ENCODE results near the gene CDO1. TPM values are rescaled to one million over a fixed set of nuclear protein-coding genes. Genes with fewer than 3 reads are reported as not detected.

The CDO1 gene
- total RNA-seq, 4 donors from 2014 or later = 4.0 to 40.4 (median 24.0) TPM

- TF ChIP-seq POLR2A (IDR thresholded peaks at IDR 0.05) (no peak), CTCF (IDR thresholded peaks at IDR 0.05) (no peak)
- Histone ChIP-seq H3K27ac (no peak overlapping the region), H3K27me3 (no peaks in the 10 kb centered on the region), H3K9me3 (no peaks in the 10 kb centered on the region), H3K4me1 (peaks cover 9 to 12% of the 10 kb centered on the region in 2 donors), H3K36me3 (no peaks in the 10 kb centered on the region), H3K4me3 (replicated peaks in 1 of 3) (no peak overlapping the region)
- intact Hi-C loops (cut with DNase I) = no loop called here
- WGBS, 2 donors = 81 to 87% methylated on average over 1 of the region's 1 CpG
- no peak for DNase-seq
Measured at GRCh38 chr5:115857057-115857479, 40.6 kb upstream of the CDO1 start.

DNA sequence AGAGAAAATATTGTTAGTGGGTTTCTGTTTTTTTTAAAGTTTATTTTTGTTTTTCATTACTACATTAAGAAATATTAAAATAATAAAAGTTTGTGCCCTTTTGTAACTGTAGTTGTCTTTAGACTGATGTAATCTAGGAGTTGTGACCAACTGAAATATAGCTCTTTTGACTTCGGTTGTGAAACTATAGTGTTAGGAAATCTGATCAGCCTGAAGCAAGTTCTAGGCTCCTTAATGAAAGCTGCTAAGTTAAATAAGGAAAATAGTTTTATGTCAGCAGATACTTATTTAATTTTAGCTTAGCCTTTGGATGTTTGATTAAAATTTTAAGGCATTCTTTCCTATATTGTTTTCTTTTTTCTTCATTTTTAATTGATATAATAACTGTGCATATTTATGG lies 39.5 kb upstream of the CDO1 start:
- Histone ChIP-seq H3K27ac (no peak overlapping the region), H3K36me3 (no peaks in the 10 kb centered on the region), H3K27me3 (no peaks in the 10 kb centered on the region), H3K4me1 (peaks cover 9 to 13% of the 10 kb centered on the region in 2 donors), H3K4me3 (replicated peaks in 1 of 3) (no peak overlapping the region), H3K9me3 (no peaks in the 10 kb centered on the region)
- WGBS, 2 donors = 73 to 93% methylated on average over 1 of the region's 1 CpG
- intact Hi-C loops (cut with DNase I) = no loop called here
- no peak for DNase-seq
- TF ChIP-seq CTCF (IDR thresholded peaks at IDR 0.05) (no peak), POLR2A (IDR thresholded peaks at IDR 0.05) (no peak)

- no peak for DNase-seq
- no peak overlapping the region for H3K4me3 ChIP-seq (replicated peaks in 1 of 3)
- intact Hi-C loops (cut with DNase I) = no loop called here
- H3K36me3 ChIP-seq = no peaks in the 10 kb centered on the region
- H3K9me3 ChIP-seq = no peaks in the 10 kb centered on the region
- no peak for TF ChIP-seq POLR2A (IDR thresholded peaks at IDR 0.05)
- TF ChIP-seq CTCF (IDR thresholded peaks at IDR 0.05) = no peak
- no peaks in the 10 kb centered on the region for H3K27me3 ChIP-seq
- H3K27ac ChIP-seq = no peak overlapping the region
- 93 to 96% methylated on average over 3 of the region's 3 CpGs for WGBS, 2 donors
- peaks cover 9 to 19% of the 10 kb centered on the region in 2 donors for H3K4me1 ChIP-seq
Measured at GRCh38 chr5:115854139-115854538, 37.7 kb upstream of the CDO1 start.

GRCh38 chr5:115850744-115851416 lies 34.4 kb upstream of the CDO1 start:
- Histone ChIP-seq H3K27me3 (no peaks in the 10 kb centered on the region), H3K4me1 (peaks cover 0 to 7% of the 10 kb centered on the region in 2 donors), H3K27ac (no peak overlapping the region), H3K9me3 (no peaks in the 10 kb centered on the region), H3K36me3 (no peaks in the 10 kb centered on the region), H3K4me3 (replicated peaks in 1 of 3) (no peak overlapping the region)
- 64 to 68% methylated on average over 4 of the region's 4 CpGs for WGBS, 2 donors
- TF ChIP-seq CTCF (IDR thresholded peaks at IDR 0.05) (no peak), POLR2A (IDR thresholded peaks at IDR 0.05) (no peak)
- DNase-seq = no peak
- intact Hi-C loops (cut with DNase I) = no loop called here

DNA sequence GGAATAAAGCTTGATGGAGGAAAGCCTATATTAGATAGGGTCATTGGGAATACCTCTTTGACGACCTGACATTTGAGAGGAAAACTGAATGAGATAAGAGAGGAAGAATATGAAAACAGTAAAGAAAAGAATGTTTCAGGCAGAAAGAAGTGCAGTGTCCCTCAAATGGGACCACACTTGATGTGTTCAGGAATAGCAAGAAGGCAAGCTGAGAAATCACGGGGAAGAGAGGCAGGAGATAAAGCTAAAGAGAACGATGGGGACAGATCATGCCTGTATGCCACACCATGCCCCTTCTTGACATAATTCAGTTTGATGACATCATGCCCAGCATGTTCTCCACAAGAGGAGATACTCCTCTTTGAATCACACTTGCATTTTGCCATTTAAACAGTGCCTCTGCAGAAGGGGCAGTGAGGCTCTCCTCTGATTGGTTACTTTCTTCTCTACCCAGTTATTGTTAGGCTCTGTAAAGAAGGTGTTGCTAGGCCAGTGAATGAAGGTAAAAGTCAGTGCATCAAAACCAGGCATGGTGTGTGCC lies 32.9 kb upstream of the CDO1 start:
- Histone ChIP-seq H3K27ac (no peak overlapping the region), H3K4me1 (peaks cover 0 to 10% of the 10 kb centered on the region in 2 donors), H3K9me3 (no peaks in the 10 kb centered on the region), H3K36me3 (no peaks in the 10 kb centered on the region), H3K4me3 (replicated peaks in 1 of 3) (no peak overlapping the region), H3K27me3 (no peaks in the 10 kb centered on the region)
- DNase-seq = no peak
- 94 to 96% methylated on average over 3 of the region's 3 CpGs for WGBS, 2 donors
- TF ChIP-seq CTCF (IDR thresholded peaks at IDR 0.05) (no peak), POLR2A (IDR thresholded peaks at IDR 0.05) (no peak)
- intact Hi-C loops (cut with DNase I) = no loop called here
